WTC11 (cell line): Measurements from ENCODE around the gene POPDC3. TPM values are rescaled to one million over a fixed set of nuclear protein-coding genes. Genes with fewer than 3 reads are reported as not detected.
A peak's percentile ranks its signal among the peaks of the same experiment; 100 is the strongest.

Experiments
- ATAC-seq: fragments of 200-7000 bp; cut with Tn5 transposase; 2 replicates; pipeline ENCODE4 v1.10.0; 2021; ENCODE audit warnings: mild to moderate bottlenecking, moderate library complexity
- CTCF ChIA-PET: fragments of 300-600 bp; sonication (Branson Sonifier 250); formaldehyde crosslinking; loops from one replicate; lab custom pipeline; 2021; ENCODE audit warnings: antibody characterized with exemption; lab: Charles Lee
- POLR2A ChIA-PET: fragments of 350-600 bp; sonication (Branson Sonifier 250); formaldehyde crosslinking; loops from one replicate; lab custom pipeline; 2021; ENCODE audit warnings: antibody characterized with exemption; lab: Charles Lee
- DNase-seq: peaks from one replicate; pipeline ENCODE4 v3.0.0; 2021; ENCODE audit warnings: low spot score
- H3K27ac Mint-ChIP-seq: 2 replicates; pipeline ENCODE4 v1.8.0; 2021; ENCODE audit warnings: mixed read lengths
- H3K27me3 Mint-ChIP-seq: 2 replicates; pipeline ENCODE4 v1.8.0; 2021; ENCODE audit warnings: low read depth, mild to moderate bottlenecking, moderate library complexity, mixed read lengths
- H3K36me3 Mint-ChIP-seq: 2 replicates; pipeline ENCODE4 v1.8.0; 2021; ENCODE audit warnings: mixed read lengths
- H3K4me1 Mint-ChIP-seq: 2 replicates; pipeline ENCODE4 v1.8.0; 2022; ENCODE audit warnings: mixed read lengths
- H3K4me3 Mint-ChIP-seq: 2 replicates; pipeline ENCODE4 v1.8.0; 2021; ENCODE audit warnings: mild to moderate bottlenecking, moderate library complexity, mixed read lengths
- H3K9me3 Mint-ChIP-seq: 2 replicates; pipeline ENCODE4 v1.8.0; 2021; ENCODE audit warnings: mixed read lengths
- ETV6 ChIP-seq: sonication (generic); formaldehyde crosslinking; IDR thresholded peaks from 2 replicates; pipeline ENCODE4 v1.8.1; 2022; ENCODE audit warnings: mild to moderate bottlenecking, missing genetic modification reagents
- FOXJ3 ChIP-seq: sonication (generic); formaldehyde crosslinking; IDR thresholded peaks from 2 replicates; pipeline ENCODE4 v1.9.0; 2021; ENCODE audit warnings: missing genetic modification reagents, mild to moderate bottlenecking, borderline replicate concordance
- NFATC4 ChIP-seq: fragments of 250-450 bp; sonication (Bioruptor Pico); IDR thresholded peaks from 2 replicates; pipeline ENCODE4 v1.9.0; 2021; ENCODE audit warnings: mild to moderate bottlenecking
- NR3C1 ChIP-seq: sonication (generic); formaldehyde crosslinking; conservative IDR thresholded peaks from 2 replicates; pipeline ENCODE4 v1.8.1; 2023; ENCODE audit warnings: low read depth, mild to moderate bottlenecking, missing genetic modification reagents
- OVOL2 ChIP-seq: fragments of 250-450 bp; sonication (Bioruptor Pico); IDR thresholded peaks from 2 replicates; pipeline ENCODE4 v1.9.0; 2021; ENCODE audit warnings: mild to moderate bottlenecking, borderline replicate concordance
- TEAD1 ChIP-seq: sonication (generic); formaldehyde crosslinking; IDR thresholded peaks from 2 replicates; pipeline ENCODE4 v1.8.0; 2022; ENCODE audit warnings: mild to moderate bottlenecking, missing genetic modification reagents
- TP53 ChIP-seq: sonication (generic); formaldehyde crosslinking; IDR thresholded peaks from 2 replicates; pipeline ENCODE4 v1.8.1; 2023; ENCODE audit warnings: mild to moderate bottlenecking, missing genetic modification reagents
- ZNF263 ChIP-seq: sonication (generic); formaldehyde crosslinking; IDR thresholded peaks from 2 replicates; pipeline ENCODE4 v1.8.1; 2022; ENCODE audit warnings: low read depth, mild to moderate bottlenecking, moderate library complexity, missing genetic modification reagents
- ZNF416 ChIP-seq: fragments of 250-450 bp; sonication (Bioruptor Pico); IDR thresholded peaks from 2 replicates; pipeline ENCODE4 v1.9.0; 2021; ENCODE audit warnings: mild to moderate bottlenecking, inconsistent platforms
- ZNF671 ChIP-seq: fragments of 250-450 bp; sonication (Bioruptor Pico); IDR thresholded peaks from 2 replicates; pipeline ENCODE4 v1.8.0; 2021; ENCODE audit warnings: mild to moderate bottlenecking
- total RNA-seq: library from RNA; stranded (reverse); gene quantifications from 3 replicates; pipeline ENCODE4 v1.2.3, GENCODE V29; 2021
- TF ChIP-seq, protein P1 (sequence below): sonication (generic); formaldehyde crosslinking; IDR thresholded peaks from 2 replicates; pipeline ENCODE4 v1.8.1; 2022; ENCODE audit warnings: low read depth, mild to moderate bottlenecking, moderate library complexity, missing genetic modification reagents, borderline replicate concordance
- TF ChIP-seq, protein P2 (sequence below): fragments of 250-450 bp; sonication (Bioruptor Pico); IDR thresholded peaks from 2 replicates; pipeline ENCODE4 v2.1.2; 2022; ENCODE audit warnings: mild to moderate bottlenecking, moderate library complexity
- TF ChIP-seq, protein P3 (sequence below): sonication (generic); formaldehyde crosslinking; IDR thresholded peaks from 2 replicates; pipeline ENCODE4 v1.8.1; 2022; ENCODE audit warnings: mild to moderate bottlenecking, missing genetic modification reagents, moderate library complexity, borderline replicate concordance
- TF ChIP-seq, protein P4 (sequence below): sonication (generic); formaldehyde crosslinking; IDR thresholded peaks from 2 replicates; pipeline ENCODE4 v1.8.0; 2023; ENCODE audit warnings: missing genetic modification reagents
- TF ChIP-seq, protein P5 (sequence below): sonication (generic); formaldehyde crosslinking; IDR thresholded peaks from 2 replicates; pipeline ENCODE4 v1.8.1; 2023; ENCODE audit warnings: mild to moderate bottlenecking, missing genetic modification reagents, moderate library complexity

The POPDC3 gene
- total RNA-seq, 1 experiment from 2014 or later: 2.7 TPM

- TF ChIP-seq, protein P1, sequence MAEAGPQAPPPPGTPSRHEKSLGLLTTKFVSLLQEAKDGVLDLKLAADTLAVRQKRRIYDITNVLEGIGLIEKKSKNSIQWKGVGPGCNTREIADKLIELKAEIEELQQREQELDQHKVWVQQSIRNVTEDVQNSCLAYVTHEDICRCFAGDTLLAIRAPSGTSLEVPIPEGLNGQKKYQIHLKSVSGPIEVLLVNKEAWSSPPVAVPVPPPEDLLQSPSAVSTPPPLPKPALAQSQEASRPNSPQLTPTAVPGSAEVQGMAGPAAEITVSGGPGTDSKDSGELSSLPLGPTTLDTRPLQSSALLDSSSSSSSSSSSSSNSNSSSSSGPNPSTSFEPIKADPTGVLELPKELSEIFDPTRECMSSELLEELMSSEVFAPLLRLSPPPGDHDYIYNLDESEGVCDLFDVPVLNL (CRISPR knock-in tag): no peak
- no peak for TF ChIP-seq TP53
- TF ChIP-seq ETV6: no peak
- TF ChIP-seq NFATC4 (CRISPR knock-in tag): no peak
- TF ChIP-seq ZNF263: no peak
- TF ChIP-seq, protein P2, sequence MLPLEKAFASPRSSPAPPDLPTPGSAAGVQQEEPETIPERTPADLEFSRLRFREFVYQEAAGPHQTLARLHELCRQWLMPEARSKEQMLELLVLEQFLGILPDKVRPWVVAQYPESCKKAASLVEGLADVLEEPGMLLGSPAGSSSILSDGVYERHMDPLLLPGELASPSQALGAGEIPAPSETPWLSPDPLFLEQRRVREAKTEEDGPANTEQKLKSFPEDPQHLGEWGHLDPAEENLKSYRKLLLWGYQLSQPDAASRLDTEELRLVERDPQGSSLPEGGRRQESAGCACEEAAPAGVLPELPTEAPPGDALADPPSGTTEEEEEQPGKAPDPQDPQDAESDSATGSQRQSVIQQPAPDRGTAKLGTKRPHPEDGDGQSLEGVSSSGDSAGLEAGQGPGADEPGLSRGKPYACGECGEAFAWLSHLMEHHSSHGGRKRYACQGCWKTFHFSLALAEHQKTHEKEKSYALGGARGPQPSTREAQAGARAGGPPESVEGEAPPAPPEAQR (CRISPR knock-in tag): no peak
- Mint-ChIP-seq H3K4me1 (peaks cover 5% of the 10 kb centered on the region), H3K4me3 (no peak overlapping the region), H3K9me3 (no peaks in the 10 kb centered on the region), H3K27me3 (no peaks in the 10 kb centered on the region), H3K27ac (no peak overlapping the region), H3K36me3 (no peaks in the 10 kb centered on the region)
- DNase-seq (no peak), ATAC-seq (peak; percentile 65)
- ChIA-PET POLR2A (no interaction called here), CTCF (interaction anchor here (0.6 to 1.8 kb wide), 8 partner anchors 24 to 290 kb away, joined by 3 to 7 read pairs (median 4); partner anchors contain the start of gene PREP)
These were observed 67.2 kb downstream of the POPDC3 start for GRCh38 chr6:105112577-105112976.

GRCh38 chr6:105111871-105112270, 67.9 kb downstream of the POPDC3 start:
- Mint-ChIP-seq H3K4me3 (no peak overlapping the region), H3K27me3 (no peaks in the 10 kb centered on the region), H3K9me3 (no peaks in the 10 kb centered on the region), H3K36me3 (no peaks in the 10 kb centered on the region), H3K27ac (no peak overlapping the region), H3K4me1 (peaks cover 5% of the 10 kb centered on the region)
- ATAC-seq (peak; percentile 61), DNase-seq (no peak)
- TF ChIP-seq TEAD1 (CRISPR knock-in tag) (no peak), NR3C1 (CRISPR knock-in tag) (no peak), OVOL2 (CRISPR knock-in tag) (no peak)
- ChIA-PET POLR2A (no interaction called here), CTCF (interaction anchor here (0.6 to 1.7 kb wide), 3 partner anchors 34 to 99 kb away, joined by 3 to 4 read pairs (median 3); no protein-coding TSS in a partner anchor)

DNA sequence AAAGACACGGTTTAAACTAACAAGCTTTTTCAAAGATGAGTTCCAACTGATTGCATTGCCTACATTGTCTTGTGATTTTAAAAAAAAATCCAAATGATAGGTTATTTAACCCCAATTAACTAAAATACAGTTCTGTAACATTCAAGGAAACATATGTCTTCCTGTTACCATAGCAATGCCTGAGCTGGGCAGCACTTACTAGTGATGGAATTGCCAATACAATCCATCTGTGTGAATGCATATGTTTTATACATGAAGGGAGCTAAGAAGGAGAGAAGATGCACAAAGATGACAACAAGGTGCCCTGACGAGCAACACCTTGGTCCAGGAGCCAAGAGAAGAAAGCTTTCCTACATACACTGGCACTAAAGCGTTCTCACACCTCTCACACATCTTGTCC, 68.7 kb downstream of the POPDC3 start:
- no peaks in the 10 kb centered on the region for H3K27me3 Mint-ChIP-seq
- no peaks in the 10 kb centered on the region for H3K36me3 Mint-ChIP-seq
- no peaks in the 10 kb centered on the region for H3K9me3 Mint-ChIP-seq
- H3K4me1 Mint-ChIP-seq: peaks cover 2% of the 10 kb centered on the region
- POLR2A ChIA-PET: interaction anchor here (0.5 kb wide), 1 partner anchor 70 kb away, joined by 4 read pairs; no protein-coding TSS in a partner anchor
- no peak for DNase-seq
- TF ChIP-seq, protein P3, sequence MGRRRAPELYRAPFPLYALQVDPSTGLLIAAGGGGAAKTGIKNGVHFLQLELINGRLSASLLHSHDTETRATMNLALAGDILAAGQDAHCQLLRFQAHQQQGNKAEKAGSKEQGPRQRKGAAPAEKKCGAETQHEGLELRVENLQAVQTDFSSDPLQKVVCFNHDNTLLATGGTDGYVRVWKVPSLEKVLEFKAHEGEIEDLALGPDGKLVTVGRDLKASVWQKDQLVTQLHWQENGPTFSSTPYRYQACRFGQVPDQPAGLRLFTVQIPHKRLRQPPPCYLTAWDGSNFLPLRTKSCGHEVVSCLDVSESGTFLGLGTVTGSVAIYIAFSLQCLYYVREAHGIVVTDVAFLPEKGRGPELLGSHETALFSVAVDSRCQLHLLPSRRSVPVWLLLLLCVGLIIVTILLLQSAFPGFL (CRISPR knock-in tag): no peak
- TF ChIP-seq ZNF671 (CRISPR knock-in tag) (no peak), NR3C1 (CRISPR knock-in tag) (no peak), ZNF416 (CRISPR knock-in tag) (no peak), FOXJ3 (CRISPR knock-in tag) (no peak)
- TF ChIP-seq, protein P4, sequence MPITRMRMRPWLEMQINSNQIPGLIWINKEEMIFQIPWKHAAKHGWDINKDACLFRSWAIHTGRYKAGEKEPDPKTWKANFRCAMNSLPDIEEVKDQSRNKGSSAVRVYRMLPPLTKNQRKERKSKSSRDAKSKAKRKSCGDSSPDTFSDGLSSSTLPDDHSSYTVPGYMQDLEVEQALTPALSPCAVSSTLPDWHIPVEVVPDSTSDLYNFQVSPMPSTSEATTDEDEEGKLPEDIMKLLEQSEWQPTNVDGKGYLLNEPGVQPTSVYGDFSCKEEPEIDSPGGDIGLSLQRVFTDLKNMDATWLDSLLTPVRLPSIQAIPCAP (CRISPR knock-in tag): no peak
- TF ChIP-seq, protein P2 (CRISPR knock-in tag): no peak
- TF ChIP-seq, protein P5, sequence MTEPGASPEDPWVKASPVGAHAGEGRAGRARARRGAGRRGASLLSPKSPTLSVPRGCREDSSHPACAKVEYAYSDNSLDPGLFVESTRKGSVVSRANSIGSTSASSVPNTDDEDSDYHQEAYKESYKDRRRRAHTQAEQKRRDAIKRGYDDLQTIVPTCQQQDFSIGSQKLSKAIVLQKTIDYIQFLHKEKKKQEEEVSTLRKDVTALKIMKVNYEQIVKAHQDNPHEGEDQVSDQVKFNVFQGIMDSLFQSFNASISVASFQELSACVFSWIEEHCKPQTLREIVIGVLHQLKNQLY: no peak
- TF ChIP-seq, all 79 proteins: peak for 0
- 0 out of 2 replicates have a peak overlapping the region, but pooled peaks have one; percentile 28 for H3K27ac Mint-ChIP-seq
- no peak for ATAC-seq
- no peak overlapping the region for H3K4me3 Mint-ChIP-seq
- CTCF ChIA-PET: interaction anchor here (1.1 kb wide), 1 partner anchor 100 kb away, joined by 3 read pairs; no protein-coding TSS in a partner anchor
